Measurements from ENCODE around the gene NIBAN1.

The NIBAN1 gene

GRCh38 chr1:184928394-184928793 lies 45.9 kb downstream of the NIBAN1 start:
- TF ChIP-seq GATA1 (IDR thresholded peaks at IDR 0.05; ENCODE audit: low read depth, low read length), result no peak
- no peak for TF ChIP-seq POLR2A (IDR thresholded peaks at IDR 0.05; ENCODE audit: low read length)

More at GRCh38 chr1:184928394-184928793, 45.9 kb downstream of the NIBAN1 start:
- no peak for DNase-seq

All from erythroblast (primary cell).